Mesenchymal stem cell (in vitro differentiated cells and primary cell): Measurements from ENCODE around the gene SLC5A7. TPM values are rescaled to one million over a fixed set of nuclear protein-coding genes. Genes with fewer than 3 reads are reported as not detected.

Experiments used
- DNase-seq: peaks from one replicate; pipeline ENCODE4 v3.0.0-alpha.2; 2013
- H2AFZ ChIP-seq: one replicate; pipeline ENCODE4 v1.6.1; 2013; ENCODE audit warnings: low read depth, mild to moderate bottlenecking, control low read depth, inconsistent platforms, low read length, moderate library complexity
- H2AK5ac ChIP-seq: 2 replicates; pipeline ENCODE4 v1.6.1; 2013; ENCODE audit warnings: low read length, moderate library complexity, mild to moderate bottlenecking, inconsistent platforms; ENCODE audit not compliant: severe bottlenecking
- H2BK120ac ChIP-seq: one replicate; pipeline ENCODE4 v1.6.1; 2013; ENCODE audit warnings: low read depth, mild to moderate bottlenecking, inconsistent platforms, low read length, moderate library complexity
- H2BK12ac ChIP-seq, 2 experiments: one replicate each; pipeline ENCODE4 v1.6.1; 2013; ENCODE audit warnings: inconsistent platforms in 2 of 2, low read length in 2 of 2, mild to moderate bottlenecking in 2 of 2, moderate library complexity in 2 of 2, control low read depth in 1 of 2
- H2BK15ac ChIP-seq: one replicate; pipeline ENCODE4 v1.6.1; 2013; ENCODE audit warnings: mild to moderate bottlenecking, low read depth, inconsistent platforms; ENCODE audit not compliant: poor library complexity, severe bottlenecking
- H2BK5ac ChIP-seq: 2 replicates; pipeline ENCODE4 v1.6.1; 2013; ENCODE audit warnings: low read depth, mild to moderate bottlenecking, low read length, control low read depth, inconsistent platforms; ENCODE audit not compliant: poor library complexity, severe bottlenecking
- H3K14ac ChIP-seq, 2 experiments: one replicate each; pipeline ENCODE4 v1.6.1; 2013; ENCODE audit warnings: inconsistent platforms in 2 of 2, low read length in 2 of 2, control low read depth in 1 of 2, mild to moderate bottlenecking in 1 of 2, moderate library complexity in 1 of 2
- H3K18ac ChIP-seq, 2 experiments: one replicate each; pipeline ENCODE4 v1.6.1; 2013; ENCODE audit warnings: inconsistent platforms in 2 of 2, low read length in 2 of 2, control low read depth in 1 of 2, low read depth in 1 of 2, mild to moderate bottlenecking in 1 of 2
- H3K23ac ChIP-seq, 2 experiments: one replicate each; pipeline ENCODE4 v1.6.1; 2013; ENCODE audit warnings: inconsistent platforms in 2 of 2, low read length in 2 of 2, mild to moderate bottlenecking in 2 of 2, moderate library complexity in 2 of 2, control low read depth in 1 of 2
- H3K27ac ChIP-seq: 2 replicates; pipeline ENCODE4 v1.5.1; 2013; ENCODE audit warnings: mild to moderate bottlenecking, moderate library complexity, low read length, control low read depth, inconsistent platforms; ENCODE audit not compliant: poor library complexity, severe bottlenecking
- H3K27me3 ChIP-seq, 2 experiments: 2 replicates each; pipeline versions ENCODE4 v1.6.1 to v1.7.0; 2013; ENCODE audit warnings: low read length in 2 of 2, mild to moderate bottlenecking in 2 of 2, moderate library complexity in 2 of 2, control low read depth in 1 of 2, inconsistent platforms in 1 of 2; ENCODE audit not compliant: control insufficient read depth in 1 of 2, insufficient read depth in 1 of 2
- H3K36me3 ChIP-seq, 2 experiments: 2 replicates each; pipeline versions ENCODE4 v1.6.1 to v1.7.0; 2013; ENCODE audit warnings: low read length in 2 of 2, control low read depth in 1 of 2, inconsistent platforms in 1 of 2, low read depth in 1 of 2, mild to moderate bottlenecking in 1 of 2; ENCODE audit not compliant: insufficient read depth in 2 of 2, control insufficient read depth in 1 of 2
- H3K4ac ChIP-seq, 2 experiments: one replicate each; pipeline ENCODE4 v1.6.1; 2013; ENCODE audit warnings: inconsistent platforms in 2 of 2, low read length in 2 of 2, mild to moderate bottlenecking in 2 of 2, moderate library complexity in 2 of 2, control low read depth in 1 of 2, low read depth in 1 of 2
- H3K4me1 ChIP-seq: 2 replicates; pipeline ENCODE4 v1.6.1; 2013; ENCODE audit warnings: low read depth, low read length, control low read depth; ENCODE audit not compliant: control insufficient read depth, insufficient read depth
- H3K4me2 ChIP-seq: 2 replicates; pipeline ENCODE4 v1.6.1; 2013; ENCODE audit warnings: low read length, mild to moderate bottlenecking, inconsistent platforms; ENCODE audit not compliant: poor library complexity, severe bottlenecking
- H3K4me3 ChIP-seq, 2 experiments: 2 replicates each; pipeline versions ENCODE4 v1.5.1 to v1.7.0; 2013; ENCODE audit warnings: low read length in 2 of 2, mild to moderate bottlenecking in 2 of 2, control low read depth in 1 of 2, low read depth in 1 of 2; ENCODE audit not compliant: insufficient read depth in 1 of 2
- H3K79me1 ChIP-seq: replicated peaks from 2 replicates; pipeline ENCODE4 v1.6.1; 2013; ENCODE audit warnings: mild to moderate bottlenecking, control low read depth, low read length, inconsistent platforms; ENCODE audit not compliant: poor library complexity, severe bottlenecking
- H3K9ac ChIP-seq: 2 replicates; pipeline ENCODE4 v1.7.0; 2013; ENCODE audit warnings: mild to moderate bottlenecking, low read length, moderate library complexity
- H3K9me3 ChIP-seq: 2 replicates; pipeline ENCODE4 v1.7.0; 2013; ENCODE audit warnings: mild to moderate bottlenecking, low read length; ENCODE audit not compliant: control insufficient read depth
- H4K8ac ChIP-seq: one replicate; pipeline ENCODE4 v1.6.1; 2013; ENCODE audit warnings: inconsistent platforms, mild to moderate bottlenecking, low read length, moderate library complexity
- H4K91ac ChIP-seq: one replicate; pipeline ENCODE4 v1.6.1; 2013; ENCODE audit warnings: mild to moderate bottlenecking, low read length, inconsistent platforms
- WGBS: methylation state at CpG from one replicate; pipeline ENCODE4 v1.1.7; 2013; ENCODE audit warnings: mixed read lengths; 5-methylcytosine and 5-hydroxymethylcytosine counted together
- polyA plus RNA-seq, 2 experiments: library from polyadenylated mRNA; stranded (reverse); fragments of 200-250 nt; gene quantifications; one replicate each; pipeline ENCODE4 v1.2.3, GENCODE V29; 2013

Gene SLC5A7
- not detected for polyA plus RNA-seq (2013, experiment 1 of 2)
- polyA plus RNA-seq (2013, experiment 2 of 2) = not detected

- Histone ChIP-seq H2BK120ac (no peak within 1 kb of the TSS), H4K8ac (no peak within 1 kb of the TSS), H2AK5ac (no peak within 1 kb of the TSS), H3K4ac (no peak within 1 kb of the TSS), H4K91ac (no peak within 1 kb of the TSS), H3K27ac (no peak within 1 kb of the TSS), H3K9ac (no peak within 1 kb of the TSS), H3K36me3 (no peaks in the 10 kb centered on the region), H2BK12ac (no peak within 1 kb of the TSS), H3K4me1 (peaks cover 8% of the 10 kb centered on the region), H3K9me3 (no peaks in the 10 kb centered on the region), H2BK5ac (no peak within 1 kb of the TSS), H3K18ac (no peak within 1 kb of the TSS), H3K14ac (no peak within 1 kb of the TSS), H3K27me3 (peaks cover 39 to 43% of the 10 kb centered on the region in 2 experiments), H3K23ac (no peak within 1 kb of the TSS), H2BK15ac (no peak within 1 kb of the TSS), H3K79me1 (no peaks in the 10 kb centered on the region), H2AFZ (no peak within 1 kb of the TSS), H3K4me3 (no peak within 1 kb of the TSS), H3K4me2 (peak within 1 kb of the TSS; percentile 49)
- DNase-seq = no peak
- 2% methylated on average over 66 of the region's 75 CpGs for WGBS
These were observed at the start of gene SLC5A7 for GRCh38 chr2:107986278-107987217. TSS of gene SLC5A7 (plus strand) at chr2:107986524. CDS start at chr2:107988156, 1,632 bp downstream.

- no peak overlapping the region for H3K4me3 ChIP-seq
These were observed 24.9 kb upstream of the SLC5A7 start for GRCh38 chr2:107961395-107961794.

GRCh38 chr2:107964185-107964584 lies 22.1 kb upstream of the SLC5A7 start:
- Histone ChIP-seq H3K9ac (no peak overlapping the region), H3K18ac (no peak overlapping the region), H3K9me3 (no peaks in the 10 kb centered on the region), H3K79me1 (no peaks in the 10 kb centered on the region), H2BK5ac (no peak overlapping the region), H3K4me1 (no peaks in the 10 kb centered on the region), H3K23ac (no peak overlapping the region), H2BK12ac (no peak overlapping the region), H3K4ac (no peak overlapping the region), H2AK5ac (no peak overlapping the region), H3K27me3 (no peaks in the 10 kb centered on the region), H3K27ac (no peak overlapping the region), H3K14ac (no peak overlapping the region), H3K4me3 (no peak overlapping the region), H2BK15ac (no peak overlapping the region), H4K91ac (no peak overlapping the region), H4K8ac (no peak overlapping the region), H3K4me2 (no peak overlapping the region), H2AFZ (no peak overlapping the region), H2BK120ac (no peak overlapping the region), H3K36me3 (no peaks in the 10 kb centered on the region)
- no CpG with 5 or more reads among the region's 1 CpG for WGBS
- no peak for DNase-seq

More at GRCh38 chr2:107961395-107961794, 24.9 kb upstream of the SLC5A7 start:
- H4K91ac ChIP-seq = no peak overlapping the region
- no peaks in the 10 kb centered on the region for H3K79me1 ChIP-seq
- H2BK5ac ChIP-seq = no peak overlapping the region
- H2BK12ac ChIP-seq = no peak overlapping the region
- no peak overlapping the region for H3K4me2 ChIP-seq
- no peak overlapping the region for H4K8ac ChIP-seq
- no peaks in the 10 kb centered on the region for H3K4me1 ChIP-seq
- no peak overlapping the region for H2AK5ac ChIP-seq
- DNase-seq = no peak
- no peak overlapping the region for H2AFZ ChIP-seq
- no peak overlapping the region for H3K27ac ChIP-seq
- no peak overlapping the region for H2BK15ac ChIP-seq
- no peak overlapping the region for H3K4ac ChIP-seq
- H2BK120ac ChIP-seq = no peak overlapping the region
- no peaks in the 10 kb centered on the region for H3K27me3 ChIP-seq
- no peak overlapping the region for H3K23ac ChIP-seq
- no peak overlapping the region for H3K14ac ChIP-seq
- H3K9ac ChIP-seq = no peak overlapping the region
- no peak overlapping the region for H3K18ac ChIP-seq
- 78% methylated on average over 4 of the region's 4 CpGs for WGBS
- no peaks in the 10 kb centered on the region for H3K36me3 ChIP-seq
- H3K9me3 ChIP-seq = no peaks in the 10 kb centered on the region

- WGBS = 87% methylated on average over 2 of the region's 2 CpGs
- Histone ChIP-seq H3K9ac (no peak overlapping the region), H4K8ac (no peak overlapping the region), H2BK12ac (no peak overlapping the region), H3K36me3 (no peaks in the 10 kb centered on the region), H2BK15ac (no peak overlapping the region), H3K27me3 (peaks cover 39 to 43% of the 10 kb centered on the region in 2 experiments), H2BK5ac (no peak overlapping the region), H3K79me1 (no peaks in the 10 kb centered on the region), H3K4me3 (no peak overlapping the region), H4K91ac (no peak overlapping the region), H2AK5ac (no peak overlapping the region), H3K23ac (no peak overlapping the region), H3K9me3 (no peaks in the 10 kb centered on the region), H3K18ac (no peak overlapping the region), H3K14ac (no peak overlapping the region), H2BK120ac (no peak overlapping the region), H2AFZ (no peak overlapping the region), H3K4me2 (no peak overlapping the region), H3K27ac (no peak overlapping the region), H3K4me1 (peaks cover 8% of the 10 kb centered on the region), H3K4ac (no peak overlapping the region)
- no peak for DNase-seq
These were observed 1.6 kb upstream of the SLC5A7 start for GRCh38 chr2:107984707-107985106.
